Neutrophil (primary cell): ENCODE measurements around the gene RAB5A.
"Not testable (repeated sequence)": the region's sequence is repeated elsewhere in the genome, so short reads cannot be mapped to it uniquely, and the experiment has no call there.

Experiments used
- H3K27ac ChIP-seq: fragments of 200-600 bp; sonication (generic); 2 replicates; pipeline ENCODE4 v1.5.1; 2016; ENCODE audit warnings: mild to moderate bottlenecking, moderate library complexity
- H3K27me3 ChIP-seq: fragments of 200-600 bp; sonication (generic); 2 replicates; pipeline ENCODE4 v1.6.0; 2016; ENCODE audit warnings: mild to moderate bottlenecking
- H3K36me3 ChIP-seq: fragments of 200-600 bp; sonication (generic); 2 replicates; pipeline ENCODE4 v1.5.1; 2017
- H3K4me1 ChIP-seq, 2 experiments: fragments of 200-600 bp in 1 of 2; sonication (generic) in 1 of 2; 1 replicate in 1 of 2; 2 replicates in 1 of 2; pipeline versions ENCODE4 v1.5.1 to v1.6.1; 2013 to 2016; ENCODE audit warnings: low read depth in 1 of 2, low read length in 1 of 2, mild to moderate bottlenecking in 1 of 2, moderate library complexity in 1 of 2; ENCODE audit not compliant: control insufficient read depth in 1 of 2, insufficient read depth in 1 of 2
- H3K4me3 ChIP-seq, 2 experiments: fragments of 200-600 bp in 1 of 2; sonication (generic) in 1 of 2; 1 replicate in 1 of 2; 2 replicates in 1 of 2; pipeline ENCODE4 v1.5.1; 2013 to 2016; ENCODE audit warnings: low read depth in 1 of 2, low read length in 1 of 2, mild to moderate bottlenecking in 1 of 2, moderate library complexity in 1 of 2
- H3K9me3 ChIP-seq: fragments of 200-600 bp; sonication (generic); 2 replicates; pipeline ENCODE4 v1.5.1; 2016
- CTCF ChIP-seq: fragments of 200-600 bp; sonication (generic); IDR thresholded peaks from 2 replicates; pipeline ENCODE4 v1.5.1; 2016; ENCODE audit warnings: antibody characterized with exemption

Gene RAB5A

GRCh38 chr3:19961960-19962359 is 15.1 kb downstream of the RAB5A start:
- no peak overlapping the region for H3K27ac ChIP-seq
- H3K4me3 ChIP-seq, result no peak overlapping the region
- H3K9me3 ChIP-seq, result no peaks in the 10 kb centered on the region
- H3K27me3 ChIP-seq, result no peaks in the 10 kb centered on the region
- H3K36me3 ChIP-seq, result peaks cover 32% of the 10 kb centered on the region
- peaks cover 8 to 11% of the 10 kb centered on the region in 2 experiments for H3K4me1 ChIP-seq
- no peak for TF ChIP-seq CTCF

GRCh38 chr3:19967208-19967607 is 20.3 kb downstream of the RAB5A start:
- Histone ChIP-seq H3K4me1 (peaks cover 5 to 8% of the 10 kb centered on the region in 2 experiments), H3K36me3 (peaks cover 26% of the 10 kb centered on the region), H3K9me3 (no peaks in the 10 kb centered on the region), H3K27me3 (no peaks in the 10 kb centered on the region), H3K4me3 (no peak overlapping the region), H3K27ac (no peak overlapping the region)
- no peak for TF ChIP-seq CTCF

- Histone ChIP-seq H3K4me1 (peaks cover 5 to 8% of the 10 kb centered on the region in 2 experiments), H3K4me3 (no peak overlapping the region), H3K27me3 (no peaks in the 10 kb centered on the region), H3K36me3 (peaks cover 24% of the 10 kb centered on the region), H3K9me3 (no peaks in the 10 kb centered on the region), H3K27ac (no peak overlapping the region)
- no peak for TF ChIP-seq CTCF
Measured at GRCh38 chr3:19967812-19968211, 20.9 kb downstream of the RAB5A start.

- Histone ChIP-seq H3K27ac (no peak overlapping the region), H3K36me3 (peaks cover 37% of the 10 kb centered on the region)
- TF ChIP-seq CTCF, result no peak
Measured at GRCh38 chr3:19970327-19970726, 23.4 kb downstream of the RAB5A start.

GRCh38 chr3:19972054-19972453 is 25.2 kb downstream of the RAB5A start:
- no peaks in the 10 kb centered on the region for H3K27me3 ChIP-seq
- H3K4me3 ChIP-seq, result no peak overlapping the region
- peaks cover 51% of the 10 kb centered on the region for H3K36me3 ChIP-seq
- no peak for TF ChIP-seq CTCF
- no peaks in the 10 kb centered on the region for H3K9me3 ChIP-seq
- H3K27ac ChIP-seq, result peak overlapping the region; percentile 19
- H3K4me1 ChIP-seq, result no peaks in the 10 kb centered on the region

More at GRCh38 chr3:19970327-19970726, 23.4 kb downstream of the RAB5A start:
- no peaks in the 10 kb centered on the region for H3K27me3 ChIP-seq
- H3K9me3 ChIP-seq, result no peaks in the 10 kb centered on the region
- H3K4me3 ChIP-seq, result no peak overlapping the region
- no peaks in the 10 kb centered on the region for H3K4me1 ChIP-seq

- H3K27me3 ChIP-seq, result not testable (repeated sequence)
Measured at GRCh38 chr3:19988904-19989303, 42.0 kb downstream of the RAB5A start.

More at GRCh38 chr3:19988904-19989303, 42.0 kb downstream of the RAB5A start:
- H3K4me3 ChIP-seq, H3K4me1 ChIP-seq, H3K9me3 ChIP-seq, H3K27ac ChIP-seq: not testable (repeated sequence)
- peaks cover 16% of the 10 kb centered on the region for H3K36me3 ChIP-seq
